AG09319 (cell line): ENCODE data around the gene C14orf180.
"Not testable (repeated sequence)": the region's sequence is repeated elsewhere in the genome, so short reads cannot be mapped to it uniquely, and the experiment has no call there.

Experiments used
- DNase-seq: peaks from one replicate; pipeline ENCODE4 v3.0.0-alpha.2; 2010; ENCODE audit warnings: low read depth; ENCODE audit errors: extremely low read depth
- CTCF ChIP-seq: IDR thresholded peaks from 2 replicates; pipeline ENCODE4 v1.5.1; 2011; ENCODE audit warnings: low read depth, mild to moderate bottlenecking, inconsistent platforms, low read length, moderate library complexity

The C14orf180 gene

GRCh38 chr14:104577847-104578301 lies 1.7 kb upstream of the C14orf180 start:
- DNase-seq = no peak
- TF ChIP-seq CTCF = no peak

- DNase-seq = no peak
- TF ChIP-seq CTCF = no peak
Measured at GRCh38 chr14:104578321-104578720, 1.2 kb upstream of the C14orf180 start.

GRCh38 chr14:104579939-104580338 lies 375 bp downstream of the C14orf180 start:
- not testable (repeated sequence) for DNase-seq

- TF ChIP-seq CTCF = no peak
Measured at GRCh38 chr14:104580961-104581360, 1.4 kb downstream of the C14orf180 start.

GRCh38 chr14:104581521-104581920 lies 2.0 kb downstream of the C14orf180 start:
- DNase-seq = no peak
- no peak for TF ChIP-seq CTCF

More at GRCh38 chr14:104580961-104581360, 1.4 kb downstream of the C14orf180 start:
- no peak for DNase-seq

GRCh38 chr14:104582005-104582404 lies 2.4 kb downstream of the C14orf180 start:
- TF ChIP-seq CTCF = no peak
- no peak for DNase-seq

GRCh38 chr14:104582662-104583061 lies 3.1 kb downstream of the C14orf180 start:
- no peak for DNase-seq
- no peak for TF ChIP-seq CTCF

- TF ChIP-seq CTCF = no peak
- DNase-seq = no peak
Measured at GRCh38 chr14:104583424-104584306, 4.1 kb downstream of the C14orf180 start.
